IMR-90 (cell line): ENCODE results near the gene PIAS2. TPM values are rescaled to one million over a fixed set of nuclear protein-coding genes. Genes with fewer than 3 reads are reported as not detected.

Experiments
- ATAC-seq: fragments of 200-7000 bp; cut with Tn5 transposase; 2 replicates; pipeline ENCODE4 v1.9.1; 2020; ENCODE audit warnings: low read depth, mild to moderate bottlenecking, moderate library complexity
- BruUV-seq: library from RNA; stranded (reverse); fragments of 400-500 nt; replicated peaks from 2 replicates; lab custom pipeline; 2021; lab: Mats Ljungman, UMichigan
- CTCF ChIA-PET: fragments of 300-600 bp; formaldehyde crosslinking; extraction: SDS; loops from one replicate; lab custom pipeline; 2021; ENCODE audit warnings: antibody characterized with exemption; lab: Yijun Ruan, JAX
- POLR2A ChIA-PET: fragments of 300-600 bp; sonication (Branson Sonifier 250); formaldehyde crosslinking; loops from one replicate; lab custom pipeline; 2022; ENCODE audit warnings: antibody characterized with exemption; ENCODE audit not compliant: unreplicated experiment; lab: Charles Lee
- DNase-seq: peaks from one replicate; pipeline ENCODE4 v3.0.0; 2013
- H2AFZ ChIP-seq: replicated peaks from 2 replicates; pipeline ENCODE3; 2013; ENCODE audit warnings: low read length, mild to moderate bottlenecking; ENCODE audit not compliant: poor library complexity
- H2AK5ac ChIP-seq: 2 replicates; pipeline ENCODE4 v1.6.1; 2013; ENCODE audit warnings: low read depth, low read length, inconsistent platforms
- H2AK9ac ChIP-seq: replicated peaks from 2 replicates; pipeline ENCODE3; 2013; ENCODE audit warnings: mild to moderate bottlenecking, low read depth, low read length, moderate library complexity; ENCODE audit not compliant: poor library complexity
- H2BK120ac ChIP-seq: 2 replicates; pipeline ENCODE4 v1.6.1; 2013; ENCODE audit warnings: low read depth, low read length, inconsistent platforms
- H2BK15ac ChIP-seq: 3 replicates; pipeline ENCODE4 v1.6.1; 2013; ENCODE audit warnings: low read depth, low read length, inconsistent platforms
- H2BK20ac ChIP-seq: 2 replicates; pipeline ENCODE4 v1.6.1; 2013; ENCODE audit warnings: low read depth, mild to moderate bottlenecking, inconsistent platforms, low read length, moderate library complexity
- H2BK5ac ChIP-seq: 2 replicates; pipeline ENCODE4 v1.6.1; 2013; ENCODE audit warnings: mild to moderate bottlenecking, low read depth, low read length, inconsistent platforms; ENCODE audit not compliant: poor library complexity, severe bottlenecking
- H3K14ac ChIP-seq: replicated peaks from 2 replicates; pipeline ENCODE4 v1.6.1; 2013; ENCODE audit warnings: low read depth, low read length, inconsistent platforms
- H3K18ac ChIP-seq: 2 replicates; pipeline ENCODE4 v1.6.1; 2013; ENCODE audit warnings: low read depth, low read length, control low read depth
- H3K23ac ChIP-seq: 2 replicates; pipeline ENCODE4 v1.6.1; 2013; ENCODE audit warnings: low read depth, low read length, inconsistent platforms
- H3K27ac ChIP-seq: 2 replicates; pipeline ENCODE4 v1.5.1; 2013; ENCODE audit warnings: mild to moderate bottlenecking, control low read depth, low read length; ENCODE audit not compliant: insufficient read depth
- H3K27me3 ChIP-seq: 2 replicates; pipeline ENCODE4 v1.6.1; 2013; ENCODE audit warnings: low read length; ENCODE audit not compliant: control insufficient read depth, insufficient read depth
- H3K36me3 ChIP-seq: 2 replicates; pipeline ENCODE4 v1.6.1; 2013; ENCODE audit warnings: low read length, mixed read lengths; ENCODE audit not compliant: control insufficient read depth, insufficient read depth
- H3K4ac ChIP-seq: 2 replicates; pipeline ENCODE4 v1.6.1; 2013; ENCODE audit warnings: low read depth, low read length, inconsistent platforms
- H3K4me1 ChIP-seq: 2 replicates; pipeline ENCODE4 v1.6.1; 2013; ENCODE audit warnings: low read length, mixed read lengths; ENCODE audit not compliant: control insufficient read depth, insufficient read depth
- H3K4me2 ChIP-seq: 2 replicates; pipeline ENCODE4 v1.6.1; 2013; ENCODE audit warnings: low read depth, mild to moderate bottlenecking, control low read depth, low read length, moderate library complexity
- H3K4me3 ChIP-seq: 2 replicates; pipeline ENCODE4 v1.5.1; 2013; ENCODE audit warnings: low read depth, mild to moderate bottlenecking, control low read depth, low read length, moderate library complexity; ENCODE audit not compliant: insufficient read depth
- H3K56ac ChIP-seq: 2 replicates; pipeline ENCODE4 v1.6.1; 2013; ENCODE audit warnings: low read length, inconsistent platforms; ENCODE audit not compliant: insufficient read depth; ENCODE audit errors: extremely low read depth
- H3K79me1 ChIP-seq, 2 experiments: 2 replicates each; pipeline ENCODE4 v1.6.1; 2013; ENCODE audit warnings: low read length in 2 of 2, inconsistent platforms in 1 of 2, low read depth in 1 of 2
- H3K9ac ChIP-seq: 2 replicates; pipeline ENCODE4 v1.6.1; 2013; ENCODE audit warnings: low read depth, low read length, control low read depth
- H3K9me1 ChIP-seq: 2 replicates; pipeline ENCODE4 v1.6.1; 2013; ENCODE audit warnings: low read length, inconsistent platforms; ENCODE audit not compliant: insufficient read depth
- H3K9me3 ChIP-seq: 2 replicates; pipeline ENCODE4 v1.6.1; 2013; ENCODE audit warnings: low read length; ENCODE audit not compliant: control insufficient read depth, insufficient read depth
- H4K20me1 ChIP-seq: 2 replicates; pipeline ENCODE4 v1.6.1; 2013; ENCODE audit warnings: low read length, inconsistent platforms; ENCODE audit not compliant: insufficient read depth
- H4K5ac ChIP-seq: 2 replicates; pipeline ENCODE4 v1.6.1; 2013; ENCODE audit warnings: mild to moderate bottlenecking, low read depth, low read length, control low read depth
- H4K8ac ChIP-seq, 2 experiments: 2 replicates each; pipeline ENCODE4 v1.6.1; 2013; ENCODE audit warnings: low read depth in 2 of 2, low read length in 2 of 2, control low read depth in 1 of 2, inconsistent platforms in 1 of 2
- H4K91ac ChIP-seq: 2 replicates; pipeline ENCODE4 v1.6.1; 2013; ENCODE audit warnings: low read depth, low read length, inconsistent platforms; ENCODE audit not compliant: insufficient read depth
- BHLHE40 ChIP-seq: fragments of 150-350 bp; IDR thresholded peaks from 2 replicates; pipeline ENCODE4 v1.6.1; 2016; ENCODE audit warnings: mild to moderate bottlenecking, low read depth, low read length
- CEBPB ChIP-seq: IDR thresholded peaks from 2 replicates; pipeline ENCODE4 v1.6.1; 2012; ENCODE audit warnings: low read depth, low read length, improper control_type of control experiment
- CHD1 ChIP-seq: IDR thresholded peaks from 2 replicates; pipeline ENCODE4 v1.6.1; 2012; ENCODE audit warnings: low read depth, low read length, improper control_type of control experiment
- FOS ChIP-seq: fragments of 150-350 bp; IDR thresholded peaks from 2 replicates; pipeline ENCODE4 v1.6.1; 2016; ENCODE audit warnings: low read depth, low read length
- MAFK ChIP-seq: IDR thresholded peaks from 2 replicates; pipeline ENCODE4 v1.6.1; 2012; ENCODE audit warnings: low read depth, low read length, improper control_type of control experiment
- MAZ ChIP-seq: IDR thresholded peaks from 2 replicates; pipeline ENCODE4 v1.6.1; 2012; ENCODE audit warnings: low read depth, mild to moderate bottlenecking, low read length, improper control_type of control experiment, moderate library complexity, borderline replicate concordance
- NFE2L2 ChIP-seq: fragments of 150-350 bp; IDR thresholded peaks from 2 replicates; pipeline ENCODE4 v1.6.1; 2016; ENCODE audit warnings: low read depth, mild to moderate bottlenecking, low read length
- RFX5 ChIP-seq: IDR thresholded peaks from 2 replicates; pipeline ENCODE4 v1.8.0; 2012; ENCODE audit warnings: low read depth, mild to moderate bottlenecking, low read length, moderate library complexity
- USF2 ChIP-seq: fragments of 150-350 bp; IDR thresholded peaks from 2 replicates; pipeline ENCODE4 v1.6.1; 2017; ENCODE audit warnings: mild to moderate bottlenecking, antibody characterized with exemption, low read length, low read depth
- WGBS, 2 experiments: methylation state at CpG; one replicate each; pipeline versions ENCODE4 v1.1.5 to v1.1.7; 2013; ENCODE audit warnings: missing lambda C conversion rate in 2 of 2; ENCODE audit not compliant: insufficient read length in 1 of 2; ENCODE audit errors: extremely low coverage in 2 of 2; 5-methylcytosine and 5-hydroxymethylcytosine counted together
- dilution Hi-C: fragments of 300-500 bp; cut with HindIII; formaldehyde crosslinking; loops from one replicate; pipeline ENCODE4 v1.14.3; 2018; ENCODE audit warnings: low sequenced_read_pairs; ENCODE audit not compliant: unreplicated experiment
- in situ Hi-C: fragments of 300-500 bp; cut with MboI; formaldehyde crosslinking; loops from 3 replicates; pipeline ENCODE4 v1.14.3; 2019; ENCODE audit warnings: low sequenced_read_pairs, inconsistent platforms, mixed read lengths
- intact Hi-C: fragments of 100-400 bp; cut with micrococcal nuclease; formaldehyde crosslinking; loops from 2 replicates; pipeline ENCODE4 v1.10.0; 2022
- polyA plus RNA-seq, 3 experiments: library from polyadenylated mRNA; depleted of rRNA; stranded (reverse); fragments of >200 nt; gene quantifications; 2 replicates each; pipeline ENCODE4 v1.2.3, GENCODE V29; 2012; ENCODE audit warnings: low replicate concordance in 1 of 3
- total RNA-seq: library from RNA; depleted of rRNA; stranded (reverse); fragments of >200 nt; gene quantifications from 2 replicates; pipeline ENCODE4 v1.2.3, GENCODE V29; 2012
- TF ChIP-seq, protein P1 (sequence below): conservative IDR thresholded peaks from 2 replicates; pipeline ENCODE4 v1.5.1; 2012; ENCODE audit warnings: mild to moderate bottlenecking, low read depth, low read length, improper control_type of control experiment

Gene PIAS2
- total and polyA plus RNA-seq, 2 of the 4 experiments (the other 2 are of a cell fraction): 15.1 to 28.9 TPM

DNA sequence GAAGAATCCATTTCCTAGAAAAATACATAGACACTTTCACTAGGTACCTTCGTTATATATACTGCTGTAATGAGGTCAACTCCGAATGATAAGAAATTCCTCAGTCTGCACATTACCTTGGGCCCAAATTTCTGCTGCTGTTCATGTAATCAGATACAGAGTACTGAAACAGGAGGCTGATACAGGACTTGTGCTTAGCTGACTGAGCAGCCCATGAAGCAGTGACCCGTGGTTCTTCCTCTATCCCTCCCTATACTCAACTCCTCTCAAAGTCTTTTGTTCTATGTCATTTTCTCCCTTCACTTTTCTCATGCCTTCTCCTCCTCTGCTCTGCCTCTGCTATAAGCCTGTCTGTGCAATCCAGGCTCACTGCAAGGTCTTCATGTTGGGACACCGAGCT, 102.9 kb downstream of the PIAS2 start:
- H3K9ac ChIP-seq: no peak overlapping the region
- intact Hi-C loops (no loop called here), in situ Hi-C loops (no loop called here), dilution Hi-C loops (no loop called here)
- H3K4me1 ChIP-seq: peaks cover 4% of the 10 kb centered on the region
- DNase-seq (peak; percentile 6), ATAC-seq (peak; percentile 77)
- no peak overlapping the region for H3K14ac ChIP-seq
- H2BK15ac ChIP-seq: no peak overlapping the region
- no peak overlapping the region for H4K8ac ChIP-seq
- TF ChIP-seq USF2 (no peak), NFE2L2 (no peak), CEBPB (no peak), RFX5 (no peak), MAFK (no peak), BHLHE40 (no peak), MAZ (no peak), FOS (no peak), CHD1 (no peak)
- TF ChIP-seq, protein P1, sequence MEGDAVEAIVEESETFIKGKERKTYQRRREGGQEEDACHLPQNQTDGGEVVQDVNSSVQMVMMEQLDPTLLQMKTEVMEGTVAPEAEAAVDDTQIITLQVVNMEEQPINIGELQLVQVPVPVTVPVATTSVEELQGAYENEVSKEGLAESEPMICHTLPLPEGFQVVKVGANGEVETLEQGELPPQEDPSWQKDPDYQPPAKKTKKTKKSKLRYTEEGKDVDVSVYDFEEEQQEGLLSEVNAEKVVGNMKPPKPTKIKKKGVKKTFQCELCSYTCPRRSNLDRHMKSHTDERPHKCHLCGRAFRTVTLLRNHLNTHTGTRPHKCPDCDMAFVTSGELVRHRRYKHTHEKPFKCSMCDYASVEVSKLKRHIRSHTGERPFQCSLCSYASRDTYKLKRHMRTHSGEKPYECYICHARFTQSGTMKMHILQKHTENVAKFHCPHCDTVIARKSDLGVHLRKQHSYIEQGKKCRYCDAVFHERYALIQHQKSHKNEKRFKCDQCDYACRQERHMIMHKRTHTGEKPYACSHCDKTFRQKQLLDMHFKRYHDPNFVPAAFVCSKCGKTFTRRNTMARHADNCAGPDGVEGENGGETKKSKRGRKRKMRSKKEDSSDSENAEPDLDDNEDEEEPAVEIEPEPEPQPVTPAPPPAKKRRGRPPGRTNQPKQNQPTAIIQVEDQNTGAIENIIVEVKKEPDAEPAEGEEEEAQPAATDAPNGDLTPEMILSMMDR: no peak
- H2BK20ac ChIP-seq: no peak overlapping the region
- H3K79me1 ChIP-seq: no peaks in the 10 kb centered on the region
- no peak overlapping the region for H2BK5ac ChIP-seq
- BruUV-seq: no TSS peak
- no peak overlapping the region for H4K91ac ChIP-seq
- H3K27ac ChIP-seq: no peak overlapping the region
- no peak overlapping the region for H3K4me3 ChIP-seq
- no peak overlapping the region for H2AK5ac ChIP-seq
- H3K4ac ChIP-seq: no peak overlapping the region
- peaks cover 2% of the 10 kb centered on the region; the same call in 1 of the 2 replicates for H3K9me1 ChIP-seq
- no peaks in the 10 kb centered on the region for H3K27me3 ChIP-seq
- H4K20me1 ChIP-seq: no peaks in the 10 kb centered on the region
- no peak overlapping the region for H3K56ac ChIP-seq
- peaks cover 2% of the 10 kb centered on the region; the same call in 1 of the 2 replicates for H3K36me3 ChIP-seq
- H3K4me2 ChIP-seq: no peak overlapping the region
- no peak overlapping the region for H4K5ac ChIP-seq
- H2AFZ ChIP-seq: no peak overlapping the region
- no peak overlapping the region for H3K23ac ChIP-seq
- no peak overlapping the region for H2BK120ac ChIP-seq
- H2AK9ac ChIP-seq: no peak overlapping the region
- H3K18ac ChIP-seq: no peak overlapping the region
- H3K9me3 ChIP-seq: no peaks in the 10 kb centered on the region
- CTCF ChIA-PET: no interaction called here
- WGBS, 2 experiments: 100% methylated on average over 1 of the region's 4 CpGs; no CpG with 5 or more reads in 1 of the 2 experiments
- POLR2A ChIA-PET: no interaction called here
